NB4 (cell line): ENCODE data around the gene UBTD2.

Experiments
- CTCF ChIP-seq: IDR thresholded peaks from one replicate; pipeline ENCODE4 v1.5.1; 2012; ENCODE audit warnings: low read depth, low read length
- MAX ChIP-seq: IDR thresholded peaks from 2 replicates; pipeline ENCODE4 v1.6.1; 2011; ENCODE audit warnings: low read depth, low read length

GRCh38 chr5:172178301-172178987, 105.1 kb downstream of the UBTD2 start:
- no peak for TF ChIP-seq CTCF
- no peak for TF ChIP-seq MAX
